Gastrocnemius medialis (tissue), 4 donors: ENCODE results near the gene SLC30A2.

ENCODE experiments used
- CTCF ChIP-seq, 5 experiments: fragments of 450-650 bp in 3 of 5; fragments of 200-600 bp in 2 of 5; sonication (generic) in 2 of 5; IDR thresholded peaks in 4 of 5; conservative IDR thresholded peaks in 1 of 5; 1 replicate in 4 of 5; 2 replicates in 1 of 5; pipeline ENCODE4 v1.5.1; 2016 to 2019; ENCODE audit warnings: antibody characterized with exemption in 5 of 5, mild to moderate bottlenecking in 3 of 5, moderate library complexity in 3 of 5
- POLR2A ChIP-seq, 2 donors: fragments of 450-650 bp; IDR thresholded peaks; one replicate each; pipeline ENCODE4 v1.6.1; 2017; ENCODE audit warnings: antibody characterized with exemption in 2 of 2, mild to moderate bottlenecking in 2 of 2, moderate library complexity in 2 of 2

DNA sequence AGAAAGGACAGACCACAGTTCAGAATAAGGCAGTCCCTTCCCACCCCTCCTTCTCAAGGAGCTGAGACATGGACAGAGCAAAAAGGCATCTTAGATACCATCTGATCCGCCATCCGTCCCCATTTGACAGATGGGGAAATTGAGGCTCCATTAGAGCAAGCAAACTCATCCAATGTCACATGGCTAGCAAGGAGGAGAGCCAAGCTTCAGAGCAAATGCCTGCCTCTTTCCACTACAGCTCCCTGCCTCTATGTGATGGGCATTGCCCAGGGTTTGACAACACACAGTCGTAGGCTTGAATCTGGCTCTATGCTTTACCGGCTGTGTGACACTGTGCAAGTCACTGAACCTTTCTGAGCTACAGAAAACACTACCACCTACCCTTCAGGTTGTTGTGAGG is 3.9 kb downstream of the SLC30A2 start:
- TF ChIP-seq CTCF (IDR thresholded peaks at IDR 0.05 in 4 of 5, conservative IDR thresholded peaks at IDR 0.05 in 1 of 5) (no peak), POLR2A (IDR thresholded peaks at IDR 0.05) (no peak)
